Ovary (tissue), 9 donors: ENCODE measurements around the gene FBXL17. TPM values are rescaled to one million over a fixed set of nuclear protein-coding genes. Genes with fewer than 3 reads are reported as not detected.

Experiments used
- DNase-seq, 5 donors: peaks; one replicate each; pipeline ENCODE4 v3.0.0-alpha.2; 2019 to 2020
- H3K27ac ChIP-seq, 2 donors: fragments of 200-600 bp; one replicate each; pipeline versions ENCODE4 v1.5.1 to v1.8.0; 2019 to 2022
- H3K27me3 ChIP-seq: fragments of 200-600 bp; one replicate; pipeline ENCODE4 v1.8.0; 2022
- H3K36me3 ChIP-seq: fragments of 200-600 bp; sonication (generic); one replicate; pipeline ENCODE4 v1.5.1; 2019
- H3K4me1 ChIP-seq: one replicate; pipeline ENCODE4 v1.8.1; 2013; ENCODE audit warnings: mild to moderate bottlenecking, moderate library complexity; ENCODE audit not compliant: insufficient read depth
- H3K4me3 ChIP-seq: fragments of 200-600 bp; sonication (generic); one replicate; pipeline ENCODE4 v1.5.1; 2017
- H3K9me3 ChIP-seq, 2 donors: fragments of 200-600 bp in 1 of 2; sonication (generic) in 1 of 2; one replicate each; pipeline versions ENCODE4 v1.5.1 to v1.8.1; 2013 to 2019; ENCODE audit warnings: mild to moderate bottlenecking in 1 of 2, moderate library complexity in 1 of 2
- CTCF ChIP-seq, 3 donors: fragments of 450-650 bp in 2 of 3; fragments of 200-600 bp in 1 of 3; IDR thresholded peaks; one replicate each; pipeline versions ENCODE4 v1.5.1 to v1.8.0; 2016 to 2022; ENCODE audit warnings: antibody characterized with exemption in 3 of 3, mild to moderate bottlenecking in 1 of 3
- EP300 ChIP-seq: sonication (generic); formaldehyde crosslinking; IDR thresholded peaks from one replicate; pipeline ENCODE4 v1.6.1; 2017; ENCODE audit warnings: antibody characterized with exemption
- POLR2A ChIP-seq: fragments of 450-650 bp; IDR thresholded peaks from one replicate; pipeline ENCODE4 v1.6.1; 2017; ENCODE audit warnings: antibody characterized with exemption, mild to moderate bottlenecking, moderate library complexity
- WGBS, 3 donors: extraction: QIAGEN DNeasy Blood & Tissue Kit in 1 of 3; methylation state at CpG; one replicate each; pipeline versions ENCODE4 v1.1.5 to v1.1.7; 2013 to 2017; 5-methylcytosine and 5-hydroxymethylcytosine counted together
- intact Hi-C, 4 donors: fragments of 100-400 bp; cut with DNase I; formaldehyde crosslinking; loops; one replicate each; pipeline versions ENCODE4 v1.11.0 to v1.15.1; 2022 to 2023
- polyA plus RNA-seq, 2 donors: library from polyadenylated mRNA; stranded (reverse); fragments of 200-250 nt in 1 of 2; fragments of 350-450 nt in 1 of 2; fragmentation: Illumina TruSeq in 1 of 2; extraction: RNeasy Lipid Tissue Mini Kit (QIAGEN cat#74804) in 1 of 2; gene quantifications; one replicate each; pipeline ENCODE4 v1.2.3, GENCODE V29; 2013 to 2014
- total RNA-seq, 7 donors: library from RNA; depleted of rRNA in 2 of 7; stranded (reverse); fragments of >200 nt in 2 of 7; fragmentation: NEBNext Ultra II Directional in 3 of 7; extraction: Animal tissue kit (Norgen Biotek cat#: 25700) in 3 of 7; gene quantifications; one replicate each; pipeline versions ENCODE4 v1.1.0 to v1.2.4, GENCODE V29; 2016 to 2023
- donor health status: DM: no; HTN: no; CAD: no; lungs with moderate emphysema.
- donor health status: DM: no; HTN: no; CAD: no.
- donor health status: Bipolar disorder and iron deficiency.
- donor health status: DM: yes; HTN: yes; CAD: no.
- donor health status: DM: no; HTN: no; CAD: no.
- donor health status: DM: yes; HTN: yes; CAD: no.

Gene FBXL17
- total and polyA plus RNA-seq, 9 donors: 6.8 to 20.4 (median 15.9) TPM

GRCh38 chr5:108003178-108003577, 378.7 kb downstream of the FBXL17 start:
- 3 to 8% (median 6%) methylated on average over 1 of the region's 1 CpG for WGBS, 3 donors
- no peaks in the 10 kb centered on the region for H3K9me3 ChIP-seq
- H3K36me3 ChIP-seq: no peaks in the 10 kb centered on the region
- no peak overlapping the region for H3K27ac ChIP-seq
- intact Hi-C loops: no loop called here
- no peak for TF ChIP-seq CTCF (IDR thresholded peaks at IDR 0.05)
- no peak for TF ChIP-seq EP300
- TF ChIP-seq POLR2A: no peak
- no peaks in the 10 kb centered on the region for H3K4me1 ChIP-seq
- DNase-seq: no peak
- no peaks in the 10 kb centered on the region for H3K27me3 ChIP-seq
- no peak overlapping the region for H3K4me3 ChIP-seq

- TF ChIP-seq CTCF (IDR thresholded peaks at IDR 0.05) (no peak), POLR2A (no peak), EP300 (no peak)
- Histone ChIP-seq H3K4me3 (no peak overlapping the region), H3K36me3 (no peaks in the 10 kb centered on the region), H3K9me3 (no peaks in the 10 kb centered on the region), H3K27me3 (no peaks in the 10 kb centered on the region), H3K27ac (no peak overlapping the region), H3K4me1 (no peaks in the 10 kb centered on the region)
- 85 to 97% (median 93%) methylated on average over 4 of the region's 4 CpGs for WGBS, 3 donors
- DNase-seq: no peak
- intact Hi-C loops: no loop called here
Measured at GRCh38 chr5:108001222-108001621, 380.7 kb downstream of the FBXL17 start.

- Histone ChIP-seq H3K27me3 (no peaks in the 10 kb centered on the region), H3K4me1 (no peaks in the 10 kb centered on the region), H3K9me3 (no peaks in the 10 kb centered on the region), H3K4me3 (no peak overlapping the region), H3K36me3 (no peaks in the 10 kb centered on the region), H3K27ac (no peak overlapping the region)
- DNase-seq: no peak
- TF ChIP-seq POLR2A: no peak
- no peak for TF ChIP-seq EP300
- no peak for TF ChIP-seq CTCF (IDR thresholded peaks at IDR 0.05)
- intact Hi-C loops: no loop called here
- WGBS, 3 donors: 56 to 63% (median 58%) methylated on average over 4 of the region's 4 CpGs
Measured at GRCh38 chr5:107997338-107997980, 384.4 kb downstream of the FBXL17 start.

GRCh38 chr5:107993341-107993740, 388.6 kb downstream of the FBXL17 start:
- Histone ChIP-seq H3K36me3 (no peaks in the 10 kb centered on the region), H3K27ac (no peak overlapping the region), H3K9me3 (no peaks in the 10 kb centered on the region), H3K27me3 (no peaks in the 10 kb centered on the region), H3K4me1 (no peaks in the 10 kb centered on the region), H3K4me3 (no peak overlapping the region)
- no peak for TF ChIP-seq CTCF (IDR thresholded peaks at IDR 0.05)
- no peak for TF ChIP-seq POLR2A
- no peak for TF ChIP-seq EP300
- intact Hi-C loops: no loop called here
- DNase-seq: no peak
- 90 to 93% (median 90%) methylated on average over 2 of the region's 2 CpGs for WGBS, 3 donors
